A673 (cell line): ENCODE data around the gene IFNA13.

Experiments used
- EZH2 ChIP-seq: fragments of 200-600 bp; sonication (generic); IDR thresholded peaks from 2 replicates; pipeline ENCODE4 v1.6.1; 2017; ENCODE audit warnings: borderline replicate concordance, low read depth, mild to moderate bottlenecking, mixed read lengths, antibody characterized with exemption, low read length; ENCODE audit not compliant: poor library complexity, severe bottlenecking
- TF ChIP-seq, protein P1 (sequence below): fragments of 300-800, 200-600 bp; sonication (generic); conservative IDR thresholded peaks from 2 replicates; pipeline ENCODE4 v1.5.1; 2017; ENCODE audit warnings: low read depth, mild to moderate bottlenecking, antibody characterized with exemption, low read length, moderate library complexity, mixed read lengths

- TF ChIP-seq, protein P1, sequence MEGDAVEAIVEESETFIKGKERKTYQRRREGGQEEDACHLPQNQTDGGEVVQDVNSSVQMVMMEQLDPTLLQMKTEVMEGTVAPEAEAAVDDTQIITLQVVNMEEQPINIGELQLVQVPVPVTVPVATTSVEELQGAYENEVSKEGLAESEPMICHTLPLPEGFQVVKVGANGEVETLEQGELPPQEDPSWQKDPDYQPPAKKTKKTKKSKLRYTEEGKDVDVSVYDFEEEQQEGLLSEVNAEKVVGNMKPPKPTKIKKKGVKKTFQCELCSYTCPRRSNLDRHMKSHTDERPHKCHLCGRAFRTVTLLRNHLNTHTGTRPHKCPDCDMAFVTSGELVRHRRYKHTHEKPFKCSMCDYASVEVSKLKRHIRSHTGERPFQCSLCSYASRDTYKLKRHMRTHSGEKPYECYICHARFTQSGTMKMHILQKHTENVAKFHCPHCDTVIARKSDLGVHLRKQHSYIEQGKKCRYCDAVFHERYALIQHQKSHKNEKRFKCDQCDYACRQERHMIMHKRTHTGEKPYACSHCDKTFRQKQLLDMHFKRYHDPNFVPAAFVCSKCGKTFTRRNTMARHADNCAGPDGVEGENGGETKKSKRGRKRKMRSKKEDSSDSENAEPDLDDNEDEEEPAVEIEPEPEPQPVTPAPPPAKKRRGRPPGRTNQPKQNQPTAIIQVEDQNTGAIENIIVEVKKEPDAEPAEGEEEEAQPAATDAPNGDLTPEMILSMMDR, result no peak
- no peak for TF ChIP-seq EZH2
Measured at GRCh38 chr9:21399956-21400355, 32.1 kb upstream of the IFNA13 start.
